Measurements from ENCODE around the gene SLC46A1. TPM values are rescaled to one million over a fixed set of nuclear protein-coding genes. Genes with fewer than 3 reads are reported as not detected.

The SLC46A1 gene
- total and polyA plus RNA-seq, 9 of the 15 experiments (the other 6 are each of a cell fraction or from before 2014, with no cell fraction given) = 0.24 to 5.5 (median 3.1) TPM

- H3K4me3 ChIP-seq = no peak overlapping the region
- no peak for FAIRE-seq
- no peaks in the 10 kb centered on the region; the same call in none of the 2 replicates for H4K20me1 ChIP-seq (replicated peaks; ENCODE audit: control insufficient read depth, insufficient read depth, low read length)
- H3K27me3 ChIP-seq (ENCODE audit: control insufficient read depth in 2 of 2, insufficient read depth in 2 of 2, low read length in 2 of 2) = no peaks in the 10 kb centered on the region
- 87% methylated on average over 13 of the region's 13 CpGs for WGBS (ENCODE audit: insufficient coverage, low coverage, missing lambda C conversion rate)
- H3K4me2 ChIP-seq (ENCODE audit: insufficient read depth, low read length) = no peak overlapping the region
- ChIA-PET CTCF (ENCODE audit: low intra/inter-chr PET ratio) (no interaction called here), POLR2A (interaction anchor here (0.6 to 4.2 kb wide), 6 partner anchors 9 to 30 kb away, joined by 3 to 44 read pairs (median 6); partner anchors contain the start of genes IFT20, POLDIP2 and TNFAIP1)
- H3K9me3 ChIP-seq (replicated peaks; ENCODE audit: control insufficient read depth, insufficient read depth, low read depth, low read length) = no peaks in the 10 kb centered on the region
- no peak for DNase-seq (ENCODE audit: extremely low read depth in 1 of 4, low spot score in 3 of 4)
- peaks cover 2% of the 10 kb centered on the region for H3K9me1 ChIP-seq (ENCODE audit: control insufficient read depth, insufficient read depth, low read length)
- no peak overlapping the region for H2AFZ ChIP-seq (ENCODE audit: low read depth, low read length)
- no peak for ATAC-seq
- no TSS peak for BruUV-seq (replicated peaks)
- H3K36me3 ChIP-seq (ENCODE audit: control insufficient read depth, insufficient read depth, low read length) = peaks cover 92% of the 10 kb centered on the region
- TF ChIP-seq SUPT5H (IDR thresholded peaks at IDR 0.05) = peak; percentile 31; the same call in 1 of the 2 replicates
- TF ChIP-seq ASH1L (IDR thresholded peaks at IDR 0.05; ENCODE audit: borderline replicate concordance, low read depth, partially characterized antibody) = no peak
- no peak for TF ChIP-seq GATAD2A (IDR thresholded peaks at IDR 0.05)
- TF ChIP-seq ZZZ3 (IDR thresholded peaks at IDR 0.05) = no peak
- no peak for TF ChIP-seq GTF2B (IDR thresholded peaks at IDR 0.05; ENCODE audit: extremely low read depth, insufficient read length)
- TF ChIP-seq FOS (IDR thresholded peaks at IDR 0.05; ENCODE audit: extremely low read depth, insufficient read length) = no peak
- TF ChIP-seq ILF3 (IDR thresholded peaks at IDR 0.05; ENCODE audit: borderline replicate concordance) = no peak
- no peak for TF ChIP-seq FUS (optimal IDR thresholded peaks at IDR 0.05; ENCODE audit: low read depth, low read length)
- TF ChIP-seq FIP1L1 (IDR thresholded peaks at IDR 0.05; ENCODE audit: low read depth, low read length, poor library complexity, severe bottlenecking) = no peak
- no peak for TF ChIP-seq MYC (IDR thresholded peaks at IDR 0.05; ENCODE audit: low read depth, low read length)
- TF ChIP-seq MYC (CRISPR knock-in tag; IDR thresholded peaks at IDR 0.05; ENCODE audit: borderline replicate concordance, low read depth) = no peak
- TF ChIP-seq POLR2AphosphoS2 (IDR thresholded peaks at IDR 0.05; ENCODE audit: low read length) = 0 out of 2 replicates have a peak, but pooled peaks have one; percentile 17
- TF ChIP-seq ZC3H11A (IDR thresholded peaks at IDR 0.05; ENCODE audit: low read depth, low read length) = no peak
- TF ChIP-seq RBFOX2 (IDR thresholded peaks at IDR 0.05; ENCODE audit: low read depth, low read length) = peak; percentile 52
- TF ChIP-seq POLR2A (conservative IDR thresholded peaks at IDR 0.05) = peak; percentile 46; the same call in 1 of the 2 replicates
- no peak for TF ChIP-seq SAFB2 (IDR thresholded peaks at IDR 0.05; ENCODE audit: borderline replicate concordance, low read depth, low read length, severe bottlenecking)
- peak; percentile 61 for TF ChIP-seq POLR2G (IDR thresholded peaks at IDR 0.05; ENCODE audit: low read depth, low read length)
- peaks cover 0 to 3% of the 10 kb centered on the region in 2 experiments; a peak in 1 of 5 replicates for H3K4me1 ChIP-seq (replicated peaks in 1 of 2; ENCODE audit: control insufficient read depth in 2 of 2, insufficient read depth in 2 of 2, low read length in 2 of 2)
- intact Hi-C loops (cut with micrococcal nuclease) (no loop called here), in situ Hi-C loops (cut with MboI) (no loop called here)
- H3K79me2 ChIP-seq (ENCODE audit: control insufficient read depth, insufficient read depth, low read length) = no peaks in the 10 kb centered on the region
- H3K9ac ChIP-seq (ENCODE audit: insufficient read depth in 1 of 2, low read depth in 2 of 2, low read length in 2 of 2) = no peak overlapping the region
- no peak overlapping the region for H3K27ac ChIP-seq (ENCODE audit: extremely low read depth, low read depth, low read length)
These were observed 60.4 kb downstream of the SLC46A1 start for GRCh38 chr17:28345419-28346198.

Measured in K562 (cell line).